Measurements from ENCODE around the gene H3-3A.

H3-3A gene

DNA sequence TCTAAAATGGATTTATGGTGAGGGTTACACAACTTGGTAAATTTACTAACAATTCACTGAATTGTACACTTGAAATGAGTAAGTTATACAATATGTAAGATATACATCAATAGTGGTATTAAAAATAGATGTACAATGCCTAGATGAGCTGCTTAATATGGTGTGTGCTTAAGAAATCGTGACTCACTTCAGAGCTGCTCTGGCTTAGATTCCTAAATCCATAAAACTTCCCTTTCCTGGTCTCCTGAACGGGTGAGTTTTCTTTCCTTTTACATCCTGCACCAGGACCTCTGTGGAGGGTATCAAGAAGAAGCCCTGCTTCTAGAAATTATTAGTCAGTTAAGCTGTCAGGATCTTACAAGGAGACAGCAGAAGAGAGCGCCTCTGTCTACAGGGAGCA is 30.4 kb downstream of the H3-3A start:
- H3K27me3 Mint-ChIP-seq (ENCODE audit: low read depth, poor library complexity), result peaks cover 9% of the 10 kb centered on the region

DNA sequence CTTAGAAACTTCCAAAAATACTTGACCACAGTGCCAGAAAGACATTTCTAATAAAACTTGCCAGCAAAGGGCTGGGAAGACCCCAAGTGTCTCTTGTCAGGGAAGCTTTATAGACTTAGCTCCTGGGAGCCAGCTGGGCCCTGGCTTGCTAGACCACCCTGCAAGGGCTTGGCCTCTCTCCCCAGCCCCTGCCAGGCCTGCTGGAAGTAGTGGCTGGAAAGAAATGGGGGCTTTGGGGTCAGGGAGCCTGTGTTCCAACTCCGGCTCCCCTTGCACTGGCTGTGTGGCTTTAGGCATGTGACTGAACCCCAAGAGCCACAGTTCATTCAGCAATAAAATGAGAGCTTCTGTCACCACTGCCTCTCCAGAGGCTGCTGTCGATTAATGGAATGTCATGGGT is 31.1 kb downstream of the H3-3A start:
- H3K4me1 Mint-ChIP-seq, result peaks cover 12% of the 10 kb centered on the region
- peak overlapping the region; percentile 59 for H3K27ac Mint-ChIP-seq
- no peaks in the 10 kb centered on the region for H3K9me3 Mint-ChIP-seq
- TF ChIP-seq, protein P1, sequence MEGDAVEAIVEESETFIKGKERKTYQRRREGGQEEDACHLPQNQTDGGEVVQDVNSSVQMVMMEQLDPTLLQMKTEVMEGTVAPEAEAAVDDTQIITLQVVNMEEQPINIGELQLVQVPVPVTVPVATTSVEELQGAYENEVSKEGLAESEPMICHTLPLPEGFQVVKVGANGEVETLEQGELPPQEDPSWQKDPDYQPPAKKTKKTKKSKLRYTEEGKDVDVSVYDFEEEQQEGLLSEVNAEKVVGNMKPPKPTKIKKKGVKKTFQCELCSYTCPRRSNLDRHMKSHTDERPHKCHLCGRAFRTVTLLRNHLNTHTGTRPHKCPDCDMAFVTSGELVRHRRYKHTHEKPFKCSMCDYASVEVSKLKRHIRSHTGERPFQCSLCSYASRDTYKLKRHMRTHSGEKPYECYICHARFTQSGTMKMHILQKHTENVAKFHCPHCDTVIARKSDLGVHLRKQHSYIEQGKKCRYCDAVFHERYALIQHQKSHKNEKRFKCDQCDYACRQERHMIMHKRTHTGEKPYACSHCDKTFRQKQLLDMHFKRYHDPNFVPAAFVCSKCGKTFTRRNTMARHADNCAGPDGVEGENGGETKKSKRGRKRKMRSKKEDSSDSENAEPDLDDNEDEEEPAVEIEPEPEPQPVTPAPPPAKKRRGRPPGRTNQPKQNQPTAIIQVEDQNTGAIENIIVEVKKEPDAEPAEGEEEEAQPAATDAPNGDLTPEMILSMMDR (IDR thresholded peaks at IDR 0.05), result no peak
- DNase-seq, result no peak
- peaks cover 16% of the 10 kb centered on the region for H3K27me3 Mint-ChIP-seq (ENCODE audit: low read depth, poor library complexity)
- H3K4me3 Mint-ChIP-seq, result no peak overlapping the region
- H3K36me3 Mint-ChIP-seq (ENCODE audit: low read depth), result peaks cover 11% of the 10 kb centered on the region

More for the DNA sequence above, 30.4 kb downstream of the H3-3A start:
- Mint-ChIP-seq H3K27ac (peak overlapping the region; percentile 59), H3K4me1 (peaks cover 12% of the 10 kb centered on the region), H3K36me3 (ENCODE audit: low read depth) (peaks cover 11% of the 10 kb centered on the region), H3K4me3 (no peak overlapping the region), H3K9me3 (no peaks in the 10 kb centered on the region)
- TF ChIP-seq, protein P1 (IDR thresholded peaks at IDR 0.05), result no peak
- DNase-seq, result no peak

DNA sequence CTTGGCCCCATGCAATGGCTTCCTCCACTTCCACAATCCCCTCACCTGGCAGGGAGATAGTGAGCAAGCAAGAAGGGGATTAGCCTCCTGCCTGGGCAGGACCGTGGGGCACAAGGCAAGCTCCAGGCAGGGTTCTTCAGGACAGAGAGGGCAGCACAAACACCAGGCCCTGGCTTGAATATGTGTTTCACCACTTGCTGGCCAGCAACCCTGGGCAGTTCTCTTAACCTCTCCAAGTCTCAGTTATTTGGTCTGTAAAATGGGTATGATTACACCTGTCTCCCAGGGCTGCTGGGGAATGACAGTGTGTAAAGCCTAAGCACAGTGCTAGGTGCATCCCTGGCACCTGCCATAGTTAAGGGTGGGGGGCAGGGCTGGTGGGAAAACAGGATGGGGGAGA is 31.9 kb downstream of the H3-3A start:
- Mint-ChIP-seq H3K4me3 (no peak overlapping the region), H3K27me3 (ENCODE audit: low read depth, poor library complexity) (peaks cover 23% of the 10 kb centered on the region), H3K9me3 (no peaks in the 10 kb centered on the region), H3K36me3 (ENCODE audit: low read depth) (peaks cover 11% of the 10 kb centered on the region), H3K4me1 (peaks cover 12% of the 10 kb centered on the region), H3K27ac (no peak overlapping the region)
- TF ChIP-seq, protein P1 (IDR thresholded peaks at IDR 0.05), result no peak
- no peak for DNase-seq

DNA sequence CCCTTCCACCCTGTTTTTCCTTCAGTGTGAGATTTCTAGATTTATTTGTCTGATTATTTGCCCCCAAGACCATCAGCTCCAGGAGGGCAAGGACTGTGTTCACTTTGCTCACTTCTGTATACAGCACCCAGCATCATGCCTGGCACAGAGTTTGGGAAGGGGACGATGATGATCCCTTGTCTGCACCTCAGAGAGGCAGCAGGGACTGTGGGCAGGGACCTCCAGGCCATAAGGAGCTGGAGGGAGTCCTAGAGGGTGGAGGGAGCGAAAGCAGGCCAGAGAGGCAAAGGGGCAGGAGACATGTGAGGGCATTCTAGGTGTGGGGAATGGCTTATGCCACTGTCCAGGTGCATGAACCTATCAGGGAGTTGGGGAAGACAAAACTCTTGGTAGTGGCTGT is 32.8 kb downstream of the H3-3A start:
- no peak for DNase-seq
- Mint-ChIP-seq H3K9me3 (no peaks in the 10 kb centered on the region), H3K27me3 (ENCODE audit: low read depth, poor library complexity) (peaks cover 31% of the 10 kb centered on the region), H3K4me1 (peaks cover 16% of the 10 kb centered on the region), H3K36me3 (ENCODE audit: low read depth) (peaks cover 7% of the 10 kb centered on the region), H3K4me3 (no peak overlapping the region), H3K27ac (no peak overlapping the region)
- TF ChIP-seq, protein P1 (IDR thresholded peaks at IDR 0.05), result no peak

DNA sequence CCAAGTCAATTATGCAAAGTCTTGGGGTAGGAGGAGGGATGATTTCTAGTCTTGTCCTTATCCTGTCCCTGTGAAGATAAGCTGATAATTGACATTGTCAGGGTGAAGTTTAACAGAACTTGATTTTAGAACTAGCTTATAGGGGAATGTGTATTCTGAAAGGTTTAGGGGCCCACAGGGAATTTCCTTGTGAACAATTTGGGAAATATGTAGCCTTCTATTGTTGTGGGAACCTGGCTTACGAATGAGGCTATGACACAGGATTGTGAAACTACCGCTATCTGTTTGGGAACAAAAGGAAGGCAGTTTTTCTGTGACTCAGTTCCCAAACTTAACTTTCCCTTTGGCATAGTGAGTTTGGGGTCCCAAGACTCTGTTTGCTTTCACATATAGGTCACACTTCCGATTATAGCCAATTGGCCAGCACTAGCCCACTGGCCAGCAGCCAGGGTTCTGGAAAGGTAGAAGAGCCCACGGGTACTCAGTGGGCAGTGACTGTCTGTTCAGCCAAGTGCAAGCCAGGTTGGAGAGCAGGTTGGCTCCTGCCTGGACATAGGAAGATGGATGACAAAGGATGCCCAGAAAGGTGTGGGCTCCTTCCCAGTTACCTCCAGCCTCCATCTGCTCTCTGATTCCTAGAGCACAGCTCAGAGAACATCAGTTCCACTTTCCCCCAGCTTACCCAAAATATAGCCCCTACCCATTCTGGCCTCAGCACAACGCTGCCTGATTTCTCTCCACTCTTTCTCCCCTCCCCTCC is 35.5 kb downstream of the H3-3A start:
- no peaks in the 10 kb centered on the region for H3K9me3 Mint-ChIP-seq
- no peak for DNase-seq
- no peak overlapping the region for H3K27ac Mint-ChIP-seq
- TF ChIP-seq, protein P1 (IDR thresholded peaks at IDR 0.05), result no peak
- peaks cover 18% of the 10 kb centered on the region for H3K4me1 Mint-ChIP-seq
- H3K27me3 Mint-ChIP-seq (ENCODE audit: low read depth, poor library complexity), result peaks cover 58% of the 10 kb centered on the region
- H3K36me3 Mint-ChIP-seq (ENCODE audit: low read depth), result no peaks in the 10 kb centered on the region
- H3K4me3 Mint-ChIP-seq, result no peak overlapping the region
